ENCODE measurements around the gene PQBP1. TPM values are rescaled to one million over a fixed set of nuclear protein-coding genes. Genes with fewer than 3 reads are reported as not detected.

PQBP1 gene
- total and polyA plus RNA-seq, 5 donors: 59.8 to 78.6 (median 70.6) TPM

- WGBS: 94% methylated on average over 5 of the region's 5 CpGs
- no peaks in the 10 kb centered on the region for H3K9me3 ChIP-seq (ENCODE audit: control insufficient read depth, low read length)
- H3K4me1 ChIP-seq (ENCODE audit: control insufficient read depth, insufficient read depth, low read length): no peaks in the 10 kb centered on the region
- no peak overlapping the region for H3K27ac ChIP-seq (ENCODE audit: low read length)
- no peak overlapping the region for H3K4me3 ChIP-seq (ENCODE audit: low read length)
- intact Hi-C loops (cut with DNase I): no loop called here
- ATAC-seq (no peak), DNase-seq (no peak)
- H3K27me3 ChIP-seq (ENCODE audit: control insufficient read depth, insufficient read depth): no peaks in the 10 kb centered on the region
Measured at GRCh38 chrX:48924270-48924669, 26.5 kb downstream of the PQBP1 start.

- 83% methylated on average over 5 of the region's 5 CpGs for WGBS
- intact Hi-C loops (cut with DNase I): no loop called here
- Histone ChIP-seq H3K27ac (ENCODE audit: low read length) (no peak overlapping the region), H3K4me1 (ENCODE audit: control insufficient read depth, insufficient read depth, low read length) (no peaks in the 10 kb centered on the region), H3K9me3 (ENCODE audit: control insufficient read depth, low read length) (no peaks in the 10 kb centered on the region), H3K4me3 (ENCODE audit: low read length) (no peak overlapping the region), H3K27me3 (ENCODE audit: control insufficient read depth, insufficient read depth) (no peaks in the 10 kb centered on the region)
- DNase-seq: no peak
- ATAC-seq: no peak
Measured at GRCh38 chrX:48927123-48927522, 29.4 kb downstream of the PQBP1 start.

GRCh38 chrX:48927736-48928382, 30.1 kb downstream of the PQBP1 start:
- Histone ChIP-seq H3K4me3 (ENCODE audit: low read length) (no peak overlapping the region), H3K4me1 (ENCODE audit: control insufficient read depth, insufficient read depth, low read length) (no peaks in the 10 kb centered on the region), H3K27me3 (ENCODE audit: control insufficient read depth, insufficient read depth) (no peaks in the 10 kb centered on the region), H3K27ac (ENCODE audit: low read length) (no peak overlapping the region), H3K9me3 (ENCODE audit: control insufficient read depth, low read length) (no peaks in the 10 kb centered on the region)
- WGBS: 90% methylated on average over 2 of the region's 2 CpGs
- intact Hi-C loops (cut with DNase I): no loop called here
- DNase-seq (no peak), ATAC-seq (no peak)

- no peak overlapping the region for H3K27ac ChIP-seq (ENCODE audit: low read length)
- H3K9me3 ChIP-seq (ENCODE audit: control insufficient read depth, low read length): no peaks in the 10 kb centered on the region
- no peak for ATAC-seq
- no peaks in the 10 kb centered on the region for H3K4me1 ChIP-seq (ENCODE audit: control insufficient read depth, insufficient read depth, low read length)
- no peak for DNase-seq
- intact Hi-C loops (cut with DNase I): no loop called here
- no peak overlapping the region for H3K4me3 ChIP-seq (ENCODE audit: low read length)
- no peaks in the 10 kb centered on the region for H3K27me3 ChIP-seq (ENCODE audit: control insufficient read depth, insufficient read depth)
- 87% methylated on average over 2 of the region's 2 CpGs for WGBS
Measured at GRCh38 chrX:48933757-48934156, 36.0 kb downstream of the PQBP1 start.

- Histone ChIP-seq H3K27me3 (ENCODE audit: control insufficient read depth, insufficient read depth) (no peaks in the 10 kb centered on the region), H3K9me3 (ENCODE audit: control insufficient read depth, low read length) (no peaks in the 10 kb centered on the region), H3K4me3 (ENCODE audit: low read length) (no peak overlapping the region), H3K4me1 (ENCODE audit: control insufficient read depth, insufficient read depth, low read length) (no peaks in the 10 kb centered on the region), H3K27ac (ENCODE audit: low read length) (no peak overlapping the region)
- no peak for ATAC-seq
- 86% methylated on average over 7 of the region's 7 CpGs for WGBS
- no peak for DNase-seq
- intact Hi-C loops (cut with DNase I): no loop called here
Measured at GRCh38 chrX:48934581-48935300, 37.0 kb downstream of the PQBP1 start.

GRCh38 chrX:48935301-48935670, 37.6 kb downstream of the PQBP1 start:
- no peak for DNase-seq
- intact Hi-C loops (cut with DNase I): no loop called here
- Histone ChIP-seq H3K4me1 (ENCODE audit: control insufficient read depth, insufficient read depth, low read length) (no peaks in the 10 kb centered on the region), H3K27me3 (ENCODE audit: control insufficient read depth, insufficient read depth) (no peaks in the 10 kb centered on the region), H3K4me3 (ENCODE audit: low read length) (no peak overlapping the region), H3K9me3 (ENCODE audit: control insufficient read depth, low read length) (no peaks in the 10 kb centered on the region), H3K27ac (ENCODE audit: low read length) (no peak overlapping the region)
- ATAC-seq: no peak
- 91% methylated on average over 1 of the region's 1 CpG for WGBS

GRCh38 chrX:48936429-48937053, 38.8 kb downstream of the PQBP1 start:
- H3K27ac ChIP-seq (ENCODE audit: low read length): no peak overlapping the region
- ATAC-seq: no peak
- WGBS: 91% methylated on average over 8 of the region's 8 CpGs

GRCh38 chrX:48937054-48937907, 39.6 kb downstream of the PQBP1 start:
- Histone ChIP-seq H3K4me3 (ENCODE audit: low read length) (no peak overlapping the region), H3K9me3 (ENCODE audit: control insufficient read depth, low read length) (no peaks in the 10 kb centered on the region), H3K4me1 (ENCODE audit: control insufficient read depth, insufficient read depth, low read length) (no peaks in the 10 kb centered on the region), H3K27me3 (ENCODE audit: control insufficient read depth, insufficient read depth) (no peaks in the 10 kb centered on the region), H3K27ac (ENCODE audit: low read length) (peak overlapping the region; percentile 7)
- 31% methylated on average over 9 of the region's 9 CpGs for WGBS
- intact Hi-C loops (cut with DNase I): no loop called here
- peak in 1 of 2 donors; percentile 56 for ATAC-seq
- peak; percentile 47 to 76 (median 69) for DNase-seq

More at GRCh38 chrX:48936429-48937053, 38.8 kb downstream of the PQBP1 start:
- Histone ChIP-seq H3K4me1 (ENCODE audit: control insufficient read depth, insufficient read depth, low read length) (no peaks in the 10 kb centered on the region), H3K27me3 (ENCODE audit: control insufficient read depth, insufficient read depth) (no peaks in the 10 kb centered on the region), H3K4me3 (ENCODE audit: low read length) (no peak overlapping the region), H3K9me3 (ENCODE audit: control insufficient read depth, low read length) (no peaks in the 10 kb centered on the region)
- intact Hi-C loops (cut with DNase I): no loop called here
- no peak for DNase-seq

- H3K27ac ChIP-seq (ENCODE audit: low read length): no peak overlapping the region
- 55% methylated on average over 1 of the region's 1 CpG for whole genome bisulfite sequencing
Measured at GRCh38 chrX:48938721-48939425, 41.1 kb downstream of the PQBP1 start.

GRCh38 chrX:48939524-48940228, 41.9 kb downstream of the PQBP1 start:
- intact Hi-C loops (cut with DNase I): no loop called here

More at GRCh38 chrX:48938721-48939425, 41.1 kb downstream of the PQBP1 start:
- no peaks in the 10 kb centered on the region for H3K9me3 ChIP-seq (ENCODE audit: control insufficient read depth, low read length)
- H3K4me1 ChIP-seq (ENCODE audit: control insufficient read depth, insufficient read depth, low read length): no peaks in the 10 kb centered on the region
- ATAC-seq: no peak
- intact Hi-C loops (cut with DNase I): no loop called here
- H3K27me3 ChIP-seq (ENCODE audit: control insufficient read depth, insufficient read depth): no peaks in the 10 kb centered on the region
- DNase-seq: no peak
- no peak overlapping the region for H3K4me3 ChIP-seq (ENCODE audit: low read length)

More at GRCh38 chrX:48939524-48940228, 41.9 kb downstream of the PQBP1 start:
- Histone ChIP-seq H3K27ac (ENCODE audit: low read length) (no peak overlapping the region), H3K4me1 (ENCODE audit: control insufficient read depth, insufficient read depth, low read length) (no peaks in the 10 kb centered on the region), H3K9me3 (ENCODE audit: control insufficient read depth, low read length) (no peaks in the 10 kb centered on the region), H3K4me3 (ENCODE audit: low read length) (no peak overlapping the region), H3K27me3 (ENCODE audit: control insufficient read depth, insufficient read depth) (no peaks in the 10 kb centered on the region)
- no peak for ATAC-seq
- DNase-seq: no peak
- 72% methylated on average over 3 of the region's 3 CpGs for WGBS
